Ascending aorta (tissue), 2 donors: ENCODE measurements around the gene ARHGAP28. TPM values are rescaled to one million over a fixed set of nuclear protein-coding genes. Genes with fewer than 3 reads are reported as not detected.

Experiments used
- DNase-seq, 2 donors: peaks; one replicate each; pipeline ENCODE4 v3.0.0-alpha.2; 2019; ENCODE audit warnings: low spot score in 2 of 2
- H3K27ac ChIP-seq, 2 donors: fragments of 200-600 bp; sonication (generic); one replicate each; pipeline ENCODE4 v1.5.1; 2016 to 2017; ENCODE audit warnings: mild to moderate bottlenecking in 1 of 2
- H3K27me3 ChIP-seq: fragments of 200-600 bp; sonication (generic); one replicate; pipeline ENCODE4 v1.5.1; 2017
- H3K36me3 ChIP-seq, 2 donors: fragments of 200-600 bp; sonication (generic); one replicate each; pipeline ENCODE4 v1.5.1; 2016
- H3K4me1 ChIP-seq, 2 donors: fragments of 200-600 bp; sonication (generic); one replicate each; pipeline ENCODE4 v1.5.1; 2016 to 2017; ENCODE audit warnings: mild to moderate bottlenecking in 1 of 2
- H3K4me3 ChIP-seq, 2 donors: fragments of 200-600 bp; sonication (generic); one replicate each; pipeline ENCODE4 v1.5.1; 2016 to 2017; ENCODE audit warnings: mild to moderate bottlenecking in 1 of 2
- H3K9me3 ChIP-seq, 2 donors: fragments of 200-600 bp; sonication (generic); one replicate each; pipeline ENCODE4 v1.5.1; 2016
- CTCF ChIP-seq, 3 experiments: fragments of 200-600 bp in 2 of 3; fragments of 450-650 bp in 1 of 3; sonication (generic) in 2 of 3; IDR thresholded peaks; one replicate each; pipeline ENCODE4 v1.5.1; 2016 to 2019; ENCODE audit warnings: antibody characterized with exemption in 3 of 3, mild to moderate bottlenecking in 1 of 3, moderate library complexity in 1 of 3
- intact Hi-C: fragments of 100-400 bp; cut with DNase I; formaldehyde crosslinking; loops from one replicate; pipeline ENCODE4 v1.15.1; 2023
- total RNA-seq: library from RNA; depleted of rRNA; stranded (reverse); fragments of >200 nt; gene quantifications from one replicate; pipeline ENCODE4 v1.1.0, GENCODE V29; 2016

The ARHGAP28 gene
- total RNA-seq, 1 donor from 2014 or later, result 0.85 TPM

DNA sequence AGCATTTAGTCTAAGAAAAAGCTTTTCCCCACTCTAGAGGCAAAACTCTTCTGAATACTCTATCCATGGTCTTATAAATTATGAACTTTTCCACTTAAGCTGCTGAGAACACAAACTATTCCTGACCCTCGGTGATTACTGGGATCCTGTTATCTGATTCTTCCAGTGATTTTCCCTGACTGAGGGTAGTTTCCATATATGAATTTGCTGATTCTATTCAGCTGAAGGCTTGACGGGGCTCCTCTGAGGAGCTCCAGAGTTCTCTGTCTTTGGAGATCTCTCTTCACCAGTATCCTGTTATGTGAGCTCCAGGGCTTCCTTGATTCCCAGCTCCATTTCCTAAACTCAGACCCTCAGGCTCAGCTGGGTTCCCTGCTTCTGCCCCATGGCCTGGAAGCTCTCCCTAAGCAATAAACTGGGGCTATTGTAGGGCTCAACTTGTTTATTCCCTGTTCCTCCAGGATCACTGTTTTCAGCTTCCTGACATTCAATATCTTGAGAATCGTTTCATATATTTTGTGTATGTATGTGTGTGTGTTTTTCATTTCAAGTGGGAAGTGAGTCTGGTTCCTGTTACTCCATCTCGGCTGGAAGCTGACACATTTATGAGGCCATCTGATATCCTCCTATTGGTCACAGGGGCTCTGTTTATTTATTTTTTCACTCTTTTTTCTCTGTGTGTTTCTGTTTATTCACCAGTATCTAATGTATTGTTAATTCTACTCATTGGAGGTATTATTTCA is 78.2 kb downstream of the ARHGAP28 start:
- no peaks in the 10 kb centered on the region for H3K27me3 ChIP-seq
- H3K4me3 ChIP-seq, result no peak overlapping the region
- H3K4me1 ChIP-seq, result no peaks in the 10 kb centered on the region
- H3K36me3 ChIP-seq, result no peaks in the 10 kb centered on the region
- no peak for DNase-seq
- intact Hi-C loops, result no loop called here
- H3K9me3 ChIP-seq, result peaks cover 0 to 8% of the 10 kb centered on the region in 2 donors
- no peak overlapping the region for H3K27ac ChIP-seq
- no peak for TF ChIP-seq CTCF (IDR thresholded peaks at IDR 0.05)

DNA sequence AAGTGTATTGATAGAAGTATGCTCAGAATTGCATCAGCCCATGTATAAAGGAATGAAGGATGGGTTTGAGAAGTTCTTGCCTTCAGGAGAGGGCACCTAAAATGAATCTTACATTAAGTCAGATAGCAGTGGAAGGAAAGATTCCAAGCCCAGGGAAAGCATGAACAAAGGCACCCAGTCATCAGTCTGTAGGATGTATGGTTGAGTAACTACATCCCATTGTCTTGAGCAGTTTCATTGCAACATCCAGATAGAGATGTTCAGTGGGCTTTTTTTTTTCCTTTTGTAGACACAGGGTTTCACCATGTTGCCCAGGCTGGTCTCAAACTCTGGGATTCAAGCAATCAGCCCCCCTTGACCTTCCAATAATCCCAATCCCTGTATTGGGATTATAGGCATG is 80.7 kb downstream of the ARHGAP28 start:
- Histone ChIP-seq H3K27me3 (no peaks in the 10 kb centered on the region), H3K9me3 (no peaks in the 10 kb centered on the region), H3K27ac (no peak overlapping the region), H3K4me1 (no peaks in the 10 kb centered on the region), H3K36me3 (no peaks in the 10 kb centered on the region), H3K4me3 (no peak overlapping the region)
- DNase-seq, result no peak
- no peak for TF ChIP-seq CTCF (IDR thresholded peaks at IDR 0.05)
- intact Hi-C loops, result no loop called here

- H3K4me1 ChIP-seq, result no peaks in the 10 kb centered on the region
- no peak overlapping the region for H3K4me3 ChIP-seq
- intact Hi-C loops, result no loop called here
- H3K36me3 ChIP-seq, result no peaks in the 10 kb centered on the region
- no peak for TF ChIP-seq CTCF (IDR thresholded peaks at IDR 0.05)
- DNase-seq, result no peak
- no peaks in the 10 kb centered on the region for H3K27me3 ChIP-seq
- no peak overlapping the region for H3K27ac ChIP-seq
- H3K9me3 ChIP-seq, result no peaks in the 10 kb centered on the region
Observed at GRCh38 chr18:6811816-6812215, 82.3 kb downstream of the ARHGAP28 start.

- H3K4me3 ChIP-seq, result no peak overlapping the region
- no peak overlapping the region for H3K27ac ChIP-seq
- intact Hi-C loops, result no loop called here
- no peaks in the 10 kb centered on the region for H3K4me1 ChIP-seq
- no peaks in the 10 kb centered on the region for H3K27me3 ChIP-seq
- DNase-seq, result no peak
- no peaks in the 10 kb centered on the region for H3K36me3 ChIP-seq
- no peaks in the 10 kb centered on the region for H3K9me3 ChIP-seq
- TF ChIP-seq CTCF (IDR thresholded peaks at IDR 0.05), result no peak
Observed at GRCh38 chr18:6814882-6815425, 85.4 kb downstream of the ARHGAP28 start.

DNA sequence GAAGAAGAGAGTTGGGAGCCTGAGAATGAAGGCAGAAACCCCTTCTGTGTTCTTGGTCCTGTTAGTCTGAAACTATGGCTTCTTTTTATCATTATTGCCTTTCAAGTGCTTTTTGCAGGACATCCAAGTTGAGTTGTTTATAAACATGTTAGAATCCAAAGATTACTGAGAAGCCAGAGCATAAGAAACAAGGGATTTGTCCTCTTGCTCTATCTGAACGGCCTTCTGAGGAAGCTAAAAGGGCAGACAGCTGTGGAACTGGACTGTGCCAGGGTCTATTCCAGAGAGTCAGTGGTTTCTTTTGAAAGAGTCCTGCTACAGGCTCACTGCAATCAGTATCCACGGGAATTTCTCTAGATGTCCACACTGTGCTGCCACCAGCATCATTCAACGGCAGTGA is 86.6 kb downstream of the ARHGAP28 start:
- no peaks in the 10 kb centered on the region for H3K4me1 ChIP-seq
- H3K27me3 ChIP-seq, result no peaks in the 10 kb centered on the region
- H3K27ac ChIP-seq, result no peak overlapping the region
- intact Hi-C loops, result no loop called here
- DNase-seq, result no peak
- H3K36me3 ChIP-seq, result no peaks in the 10 kb centered on the region
- H3K4me3 ChIP-seq, result no peak overlapping the region
- no peak for TF ChIP-seq CTCF (IDR thresholded peaks at IDR 0.05)
- H3K9me3 ChIP-seq, result no peaks in the 10 kb centered on the region
